Keratinocyte (primary cell): ENCODE results near the gene CASZ1. TPM values are rescaled to one million over a fixed set of nuclear protein-coding genes. Genes with fewer than 3 reads are reported as not detected.

Source experiments
- DNase-seq: peaks from one replicate; pipeline ENCODE4 v3.0.0-alpha.2; 2011; ENCODE audit warnings: low read depth, missing footprints, low spot score
- FAIRE-seq: peaks from 2 replicates; lab custom pipeline; 2011; peaks lifted over from hg19 to GRCh38; lab: Jason Lieb, UNC
- H2AFZ ChIP-seq: 2 replicates; pipeline ENCODE4 v1.6.0; 2012; ENCODE audit warnings: low read length, control low read depth, inconsistent platforms; ENCODE audit not compliant: control insufficient read depth
- H3K27ac ChIP-seq: 2 replicates; pipeline ENCODE4 v1.5.1; 2011; ENCODE audit warnings: low read length; ENCODE audit not compliant: control insufficient read depth, insufficient read depth
- H3K27me3 ChIP-seq: 3 replicates; pipeline ENCODE4 v1.6.0; 2011; ENCODE audit warnings: low read length; ENCODE audit not compliant: control insufficient read depth, insufficient read depth; ENCODE audit errors: extremely low read depth
- H3K36me3 ChIP-seq, 2 experiments: 2 replicates in 1 of 2; 3 replicates in 1 of 2; pipeline ENCODE4 v1.5.1; 2011; ENCODE audit warnings: low read length in 2 of 2, mild to moderate bottlenecking in 1 of 2; ENCODE audit not compliant: control insufficient read depth in 2 of 2, insufficient read depth in 2 of 2; ENCODE audit errors: extremely low read depth in 1 of 2
- H3K4me1 ChIP-seq: 3 replicates; pipeline ENCODE4 v1.5.1; 2011; ENCODE audit warnings: low read length; ENCODE audit not compliant: control insufficient read depth, insufficient read depth; ENCODE audit errors: extremely low read depth
- H3K4me2 ChIP-seq: 3 replicates; pipeline ENCODE4 v1.6.0; 2011; ENCODE audit warnings: low read depth, low read length; ENCODE audit not compliant: control insufficient read depth, insufficient read depth; ENCODE audit errors: extremely low read depth
- H3K4me3 ChIP-seq, 3 experiments: fragments of 200-600 bp in 1 of 3; sonication (generic) in 1 of 3; 2 replicates in 2 of 3; 3 replicates in 1 of 3; pipeline ENCODE4 v1.5.1; 2011 to 2016; ENCODE audit warnings: low read length in 3 of 3, mild to moderate bottlenecking in 3 of 3, control low read depth in 2 of 3, inconsistent platforms in 1 of 3, low read depth in 1 of 3, mixed read lengths in 1 of 3, mixed run types in 1 of 3, moderate library complexity in 1 of 3; ENCODE audit not compliant: control insufficient read depth in 2 of 3, insufficient read depth in 2 of 3; ENCODE audit errors: extremely low read depth in 1 of 3
- H3K79me2 ChIP-seq: 2 replicates; pipeline ENCODE4 v1.6.0; 2012; ENCODE audit warnings: low read length; ENCODE audit not compliant: control insufficient read depth, insufficient read depth
- H3K9ac ChIP-seq: 3 replicates; pipeline ENCODE4 v1.6.0; 2011; ENCODE audit warnings: low read length; ENCODE audit not compliant: control insufficient read depth, insufficient read depth; ENCODE audit errors: extremely low read depth
- H3K9me1 ChIP-seq: 3 replicates; pipeline ENCODE4 v1.6.0; 2011; ENCODE audit warnings: low read length; ENCODE audit not compliant: control insufficient read depth, insufficient read depth; ENCODE audit errors: extremely low read depth
- H3K9me3 ChIP-seq: 2 replicates; pipeline ENCODE4 v1.5.1; 2012; ENCODE audit warnings: low read depth, low read length; ENCODE audit not compliant: control insufficient read depth
- H4K20me1 ChIP-seq: 3 replicates; pipeline ENCODE4 v1.6.0; 2011; ENCODE audit warnings: low read length; ENCODE audit not compliant: control insufficient read depth, insufficient read depth; ENCODE audit errors: extremely low read depth
- CTCF ChIP-seq, 3 experiments: IDR thresholded peaks in 1 of 3; conservative IDR thresholded peaks in 1 of 3; optimal IDR thresholded peaks in 1 of 3; 2 replicates in 2 of 3; 3 replicates in 1 of 3; pipeline versions ENCODE3 to v1.5.1; 2011; ENCODE audit warnings: low read length in 3 of 3, mild to moderate bottlenecking in 3 of 3, moderate library complexity in 2 of 3, control low read depth in 1 of 3, inconsistent platforms in 1 of 3; ENCODE audit not compliant: insufficient read depth in 2 of 3; ENCODE audit errors: extremely low read depth in 1 of 3
- EZH2 ChIP-seq: IDR thresholded peaks from one replicate; pipeline ENCODE4 v1.6.1; 2012; ENCODE audit warnings: inconsistent platforms, mild to moderate bottlenecking, low read length, moderate library complexity
- dilution Hi-C: fragments of 300-500 bp; cut with MboI; formaldehyde crosslinking; loops from one replicate; pipeline ENCODE4 v1.7.0; 2020; ENCODE audit warnings: low sequenced_read_pairs; ENCODE audit not compliant: extremely low pct_ligation_motif_present
- polyA plus RNA-seq, 5 experiments: library from polyadenylated mRNA; depleted of rRNA in 3 of 5; stranded (reverse) in 3 of 5; stranded (forward) in 1 of 5; unstranded in 1 of 5; fragments of >200 nt; gene quantifications; 1 replicate in 1 of 5; 2 replicates in 3 of 5; 3 replicates in 1 of 5; pipeline versions ENCODE4 v1.2.1 to v1.2.3, GENCODE V29; 2011 to 2012; ENCODE audit warnings: missing spikeins in 2 of 5, low read depth in 1 of 5, low replicate concordance in 1 of 5

CASZ1 gene
- polyA plus RNA-seq, 1 donor (not counting 4 experiments of a cell fraction or from before 2014, with no cell fraction given) = 2.8 TPM

GRCh38 chr1:10788592-10789006 lies 7.8 kb downstream of the CASZ1 start:
- H3K9me1 ChIP-seq = no peaks in the 10 kb centered on the region
- no peak overlapping the region for H3K27ac ChIP-seq
- peaks cover 35% of the 10 kb centered on the region for H3K79me2 ChIP-seq
- H3K36me3 ChIP-seq = no peaks in the 10 kb centered on the region
- FAIRE-seq (no peak), DNase-seq (no peak)
- no peak overlapping the region for H3K4me2 ChIP-seq
- peaks cover 17% of the 10 kb centered on the region for H3K27me3 ChIP-seq
- no peaks in the 10 kb centered on the region for H4K20me1 ChIP-seq
- H3K4me1 ChIP-seq = peaks cover 9% of the 10 kb centered on the region
- no peak for TF ChIP-seq EZH2
- TF ChIP-seq CTCF (optimal IDR thresholded peaks at IDR 0.05 in 1 of 3, IDR thresholded peaks at IDR 0.05 in 1 of 3, conservative IDR thresholded peaks at IDR 0.05 in 1 of 3; ENCODE audit: extremely low read depth in 1 of 3, insufficient read depth in 2 of 3, low read length in 3 of 3) = peak in 1 of 3 experiments; percentile 23
- no peaks in the 10 kb centered on the region for H3K9me3 ChIP-seq
- dilution Hi-C loops = no loop called here
- H2AFZ ChIP-seq = no peak overlapping the region
- H3K9ac ChIP-seq = no peak overlapping the region
- H3K4me3 ChIP-seq = no peak overlapping the region

DNA sequence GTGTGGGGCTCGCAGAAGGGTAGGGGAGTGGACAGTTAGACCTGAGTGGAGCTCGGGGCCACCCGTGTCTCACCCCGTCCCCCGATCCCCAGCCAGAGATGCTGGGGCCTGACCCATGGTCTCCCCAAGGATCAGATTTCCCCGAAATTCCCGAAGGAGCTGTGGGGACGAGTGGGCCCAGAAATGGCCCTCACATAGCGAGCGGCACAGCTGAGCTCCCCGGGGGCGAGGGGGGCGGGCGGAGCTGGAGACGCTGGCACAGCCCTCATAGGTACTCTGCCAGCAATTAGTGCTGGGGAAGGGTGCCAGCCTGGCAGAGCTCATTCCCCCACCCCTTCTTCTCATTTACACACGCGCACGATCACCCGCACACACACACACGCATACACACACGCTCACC lies 9.2 kb downstream of the CASZ1 start:
- Histone ChIP-seq H3K27me3 (peaks cover 17% of the 10 kb centered on the region), H3K9me3 (no peaks in the 10 kb centered on the region), H3K4me3 (no peak overlapping the region), H3K9me1 (no peaks in the 10 kb centered on the region), H3K36me3 (no peaks in the 10 kb centered on the region), H3K79me2 (peaks cover 35% of the 10 kb centered on the region), H4K20me1 (no peaks in the 10 kb centered on the region), H2AFZ (no peak overlapping the region), H3K4me2 (no peak overlapping the region), H3K4me1 (no peaks in the 10 kb centered on the region), H3K9ac (no peak overlapping the region), H3K27ac (no peak overlapping the region)
- FAIRE-seq (no peak), DNase-seq (no peak)
- dilution Hi-C loops = no loop called here
- TF ChIP-seq CTCF (optimal IDR thresholded peaks at IDR 0.05 in 1 of 3, IDR thresholded peaks at IDR 0.05 in 1 of 3, conservative IDR thresholded peaks at IDR 0.05 in 1 of 3; ENCODE audit: extremely low read depth in 1 of 3, insufficient read depth in 2 of 3, low read length in 3 of 3) (no peak), EZH2 (no peak)
